Embryonic facial prominence (tissue), 1 donor: Measurements from ENCODE around the gene MRTFB.

Source experiments
- DNase-seq: peaks from one replicate; pipeline ENCODE4 v3.0.0-alpha.2; 2016; ENCODE audit errors: extremely low spot score

Gene MRTFB

GRCh38 chr16:14307527-14308367 lies 236.6 kb downstream of the MRTFB start:
- no peak for DNase-seq

- DNase-seq = no peak
Observed at GRCh38 chr16:14308368-14308723, 237.2 kb downstream of the MRTFB start.

GRCh38 chr16:14309001-14309886 lies 238.1 kb downstream of the MRTFB start:
- peak; percentile 31 for DNase-seq

GRCh38 chr16:14309906-14310305 lies 238.8 kb downstream of the MRTFB start:
- no peak for DNase-seq

GRCh38 chr16:14310519-14310991 lies 239.4 kb downstream of the MRTFB start:
- DNase-seq = no peak

- DNase-seq = no peak
Observed at GRCh38 chr16:14314116-14314515, 243.0 kb downstream of the MRTFB start.

GRCh38 chr16:14315683-14316320 lies 244.7 kb downstream of the MRTFB start:
- no peak for DNase-seq
